GM06990 (cell line): ENCODE data around the gene PIP4P1.
A peak's percentile ranks its signal among the peaks of the same experiment; 100 is the strongest.

Experiments used
- DNase-seq: peaks from one replicate; pipeline ENCODE4 v3.0.0-alpha.2; 2011; ENCODE audit not compliant: insufficient read length; ENCODE audit errors: extremely low read depth
- H3K27me3 ChIP-seq: replicated peaks from 2 replicates; pipeline ENCODE4 v1.6.0; 2011; ENCODE audit warnings: low read length; ENCODE audit not compliant: control insufficient read depth, insufficient read depth
- H3K36me3 ChIP-seq: 2 replicates; pipeline ENCODE4 v1.5.1; 2011; ENCODE audit warnings: low read length; ENCODE audit not compliant: control insufficient read depth, insufficient read depth
- H3K4me3 ChIP-seq: replicated peaks from 2 replicates; pipeline ENCODE4 v1.5.1; 2011; ENCODE audit warnings: low read depth, mild to moderate bottlenecking, control low read depth, low read length
- CTCF ChIP-seq: IDR thresholded peaks from 2 replicates; pipeline ENCODE4 v1.5.1; 2011; ENCODE audit warnings: low read length, control low read depth, mild to moderate bottlenecking, inconsistent platforms; ENCODE audit not compliant: insufficient read depth, poor library complexity, severe bottlenecking

The PIP4P1 gene

GRCh38 chr14:20418501-20418909 is 42.7 kb downstream of the PIP4P1 start:
- H3K27me3 ChIP-seq, result no peaks in the 10 kb centered on the region
- TF ChIP-seq CTCF, result no peak
- no peak for DNase-seq
- no peak overlapping the region for H3K4me3 ChIP-seq
- H3K36me3 ChIP-seq, result no peaks in the 10 kb centered on the region

GRCh38 chr14:20417250-20418186 is 43.7 kb downstream of the PIP4P1 start:
- no peak for DNase-seq
- Histone ChIP-seq H3K4me3 (no peak overlapping the region), H3K27me3 (no peaks in the 10 kb centered on the region), H3K36me3 (no peaks in the 10 kb centered on the region)
- TF ChIP-seq CTCF, result no peak

- no peak for TF ChIP-seq CTCF
- no peaks in the 10 kb centered on the region for H3K36me3 ChIP-seq
- no peak for DNase-seq
- H3K27me3 ChIP-seq, result no peaks in the 10 kb centered on the region
- no peak overlapping the region for H3K4me3 ChIP-seq
Measured at GRCh38 chr14:20416223-20416622, 45.0 kb downstream of the PIP4P1 start.

GRCh38 chr14:20415782-20416206 is 45.4 kb downstream of the PIP4P1 start:
- TF ChIP-seq CTCF, result peak; percentile 67
- Histone ChIP-seq H3K27me3 (no peaks in the 10 kb centered on the region), H3K4me3 (no peak overlapping the region), H3K36me3 (no peaks in the 10 kb centered on the region)
- peak; percentile 18 for DNase-seq

GRCh38 chr14:20413744-20414082 is 47.5 kb downstream of the PIP4P1 start:
- Histone ChIP-seq H3K27me3 (no peaks in the 10 kb centered on the region), H3K36me3 (no peaks in the 10 kb centered on the region), H3K4me3 (peak overlapping the region; percentile 90)
- no peak for TF ChIP-seq CTCF
- DNase-seq, result no peak
